DOHH2 (cell line): ENCODE results near the gene KLHL41.

Experiments used
- EZH2phosphoT487 ChIP-seq: fragments of 200-600 bp; sonication (generic); IDR thresholded peaks from 2 replicates; pipeline ENCODE4 v1.6.1; 2017; ENCODE audit warnings: borderline replicate concordance, mild to moderate bottlenecking, antibody characterized with exemption, low read length, moderate library complexity, mixed read lengths
- TF ChIP-seq, protein P1 (sequence below): fragments of 200-600 bp; sonication (generic); IDR thresholded peaks from one replicate; pipeline ENCODE4 v1.5.1; 2014; ENCODE audit warnings: antibody characterized with exemption, mild to moderate bottlenecking, low read depth, low read length; ENCODE audit not compliant: poor library complexity, severe bottlenecking

DNA sequence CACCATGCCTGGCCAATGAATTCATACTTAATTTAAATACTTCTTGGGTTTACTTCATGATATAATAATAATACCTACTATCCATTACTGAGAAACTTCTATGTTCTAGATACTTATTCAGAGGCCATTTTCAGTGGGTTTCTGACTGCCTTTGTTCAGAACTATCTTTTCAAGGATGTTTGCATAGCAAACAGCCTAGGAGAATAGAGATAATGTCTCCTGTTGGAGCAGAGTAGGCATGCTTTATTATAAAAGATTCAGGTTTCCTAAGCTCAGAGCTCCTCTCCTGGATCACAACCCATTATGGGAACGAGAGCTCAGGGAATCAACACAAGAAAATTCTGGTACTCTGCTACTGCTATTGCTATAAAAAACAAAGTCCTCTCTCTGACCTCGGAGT, 53.0 kb downstream of the KLHL41 start:
- TF ChIP-seq, protein P1, sequence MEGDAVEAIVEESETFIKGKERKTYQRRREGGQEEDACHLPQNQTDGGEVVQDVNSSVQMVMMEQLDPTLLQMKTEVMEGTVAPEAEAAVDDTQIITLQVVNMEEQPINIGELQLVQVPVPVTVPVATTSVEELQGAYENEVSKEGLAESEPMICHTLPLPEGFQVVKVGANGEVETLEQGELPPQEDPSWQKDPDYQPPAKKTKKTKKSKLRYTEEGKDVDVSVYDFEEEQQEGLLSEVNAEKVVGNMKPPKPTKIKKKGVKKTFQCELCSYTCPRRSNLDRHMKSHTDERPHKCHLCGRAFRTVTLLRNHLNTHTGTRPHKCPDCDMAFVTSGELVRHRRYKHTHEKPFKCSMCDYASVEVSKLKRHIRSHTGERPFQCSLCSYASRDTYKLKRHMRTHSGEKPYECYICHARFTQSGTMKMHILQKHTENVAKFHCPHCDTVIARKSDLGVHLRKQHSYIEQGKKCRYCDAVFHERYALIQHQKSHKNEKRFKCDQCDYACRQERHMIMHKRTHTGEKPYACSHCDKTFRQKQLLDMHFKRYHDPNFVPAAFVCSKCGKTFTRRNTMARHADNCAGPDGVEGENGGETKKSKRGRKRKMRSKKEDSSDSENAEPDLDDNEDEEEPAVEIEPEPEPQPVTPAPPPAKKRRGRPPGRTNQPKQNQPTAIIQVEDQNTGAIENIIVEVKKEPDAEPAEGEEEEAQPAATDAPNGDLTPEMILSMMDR, result no peak
- TF ChIP-seq EZH2phosphoT487, result no peak
